ENCODE results near the gene TMCC2. TPM values are rescaled to one million over a fixed set of nuclear protein-coding genes. Genes with fewer than 3 reads are reported as not detected.

The TMCC2 gene
- total and polyA plus RNA-seq, 2 of the 4 experiments (the other 2 are of a cell fraction), result 2.0 to 4.2 TPM

- POLR2A ChIA-PET (ENCODE audit: unreplicated experiment), result no interaction called here
- intact Hi-C loops (cut with micrococcal nuclease), result loop anchor here (1.0 to 5.0 kb wide), 4 partner anchors 36 to 89 kb away; no protein-coding TSS in a partner anchor
- TF ChIP-seq MAFK (IDR thresholded peaks at IDR 0.05; ENCODE audit: low read depth, low read length), result no peak
- TF ChIP-seq RFX5 (IDR thresholded peaks at IDR 0.05; ENCODE audit: low read depth, low read length), result no peak
- TF ChIP-seq CHD1 (IDR thresholded peaks at IDR 0.05; ENCODE audit: low read depth, low read length), result no peak; the same call in 1 of the 2 replicates
- TF ChIP-seq MXI1 (IDR thresholded peaks at IDR 0.05; ENCODE audit: borderline replicate concordance, low read depth, low read length), result no peak
- TF ChIP-seq RCOR1 (IDR thresholded peaks at IDR 0.05; ENCODE audit: insufficient replicate concordance, low read length), result no peak
- no peak; the same call in 1 of the 2 replicates for TF ChIP-seq NFE2L2 (IDR thresholded peaks at IDR 0.05; ENCODE audit: low read depth, low read length)
- TF ChIP-seq SMC3 (IDR thresholded peaks at IDR 0.05; ENCODE audit: low read depth, low read length), result peak; percentile 38
- TF ChIP-seq FOS (IDR thresholded peaks at IDR 0.05; ENCODE audit: low read depth, low read length), result peak; percentile 31; the same call in 1 of the 2 replicates
- TF ChIP-seq POLR2A (IDR thresholded peaks at IDR 0.05; ENCODE audit: low read depth, low read length), result peak; percentile 83
- peak; percentile 86 for TF ChIP-seq MAZ (IDR thresholded peaks at IDR 0.05; ENCODE audit: borderline replicate concordance, low read depth, low read length)
- no peak for TF ChIP-seq CTCF (conservative IDR thresholded peaks at IDR 0.05; ENCODE audit: low read depth, low read length)
- TF ChIP-seq USF2 (IDR thresholded peaks at IDR 0.05; ENCODE audit: low read depth, low read length), result 0 out of 2 replicates have a peak, but pooled peaks have one; percentile 27
- no peak for TF ChIP-seq BHLHE40 (IDR thresholded peaks at IDR 0.05; ENCODE audit: low read depth, low read length)
- TF ChIP-seq CEBPB (IDR thresholded peaks at IDR 0.05; ENCODE audit: low read depth, low read length), result peak; percentile 32; the same call in 1 of the 2 replicates
- peak; percentile 9 for TF ChIP-seq RAD21 (IDR thresholded peaks at IDR 0.05; ENCODE audit: low read length)
Observed at GRCh38 chr1:205211169-205211838, 16.4 kb upstream of the TMCC2 start, which contains the start of gene DSTYK. Gene DSTYK (minus strand): TSS chr1:205211702. CDS start chr1:205211535, 167 bp downstream.

More at GRCh38 chr1:205211169-205211838, 16.4 kb upstream of the TMCC2 start, which contains the start of gene DSTYK:
- peak within 1 kb of the TSS; percentile 83 for H3K14ac ChIP-seq (replicated peaks; ENCODE audit: low read depth, low read length)
- H4K8ac ChIP-seq (ENCODE audit: low read depth in 2 of 2, low read length in 2 of 2), result peak within 1 kb of the TSS; percentile 35 to 92; a peak in 3 of 4 replicates
- H3K9me1 ChIP-seq (ENCODE audit: insufficient read depth, low read length), result peaks cover 7% of the 10 kb centered on the region
- peak within 1 kb of the TSS; percentile 20; the same call in 1 of the 2 replicates for H2BK120ac ChIP-seq (ENCODE audit: low read depth, low read length)
- peak within 1 kb of the TSS; percentile 94 for H2AK9ac ChIP-seq (replicated peaks; ENCODE audit: low read depth, low read length, poor library complexity)
- H3K56ac ChIP-seq (ENCODE audit: extremely low read depth, insufficient read depth, low read length), result peak within 1 kb of the TSS; percentile 83
- H2AK5ac ChIP-seq (ENCODE audit: low read depth, low read length), result peak within 1 kb of the TSS; percentile 54; the same call in 1 of the 2 replicates
- peak within 1 kb of the TSS; percentile 71 for H2BK5ac ChIP-seq (ENCODE audit: low read depth, low read length, poor library complexity, severe bottlenecking)
- no peaks in the 10 kb centered on the region for H3K36me3 ChIP-seq (ENCODE audit: control insufficient read depth, insufficient read depth, low read length)
- peak within 1 kb of the TSS; percentile 49 for H4K5ac ChIP-seq (ENCODE audit: low read depth, low read length)
- H3K4me1 ChIP-seq (ENCODE audit: control insufficient read depth, insufficient read depth, low read length), result no peaks in the 10 kb centered on the region
- H4K91ac ChIP-seq (ENCODE audit: insufficient read depth, low read depth, low read length), result peak within 1 kb of the TSS; percentile 45
- H3K4me2 ChIP-seq (ENCODE audit: low read depth, low read length), result peak within 1 kb of the TSS; percentile 99
- no TSS peak for BruUV-seq (replicated peaks)
- no peak within 1 kb of the TSS for H2BK20ac ChIP-seq (ENCODE audit: low read depth, low read length)
- peak within 1 kb of the TSS; percentile 85 for H3K23ac ChIP-seq (ENCODE audit: low read depth, low read length)
- dilution Hi-C loops (cut with HindIII; ENCODE audit: low sequenced_read_pairs, unreplicated experiment) (no loop called here), in situ Hi-C loops (cut with MboI; ENCODE audit: low sequenced_read_pairs) (no loop called here)
- peak within 1 kb of the TSS; percentile 43; the same call in 1 of the 3 replicates for H2BK15ac ChIP-seq (ENCODE audit: low read depth, low read length)
- WGBS, 2 experiments (ENCODE audit: extremely low coverage in 2 of 2, insufficient read length in 1 of 2), result 0% methylated on average over 13 of the region's 67 CpGs; no CpG with 5 or more reads in 1 of the 2 experiments
- H3K79me1 ChIP-seq (ENCODE audit: low read depth in 1 of 2, low read length in 2 of 2), result peaks cover 14 to 21% of the 10 kb centered on the region in 2 experiments
- H4K20me1 ChIP-seq (ENCODE audit: insufficient read depth, low read length), result no peaks in the 10 kb centered on the region
- peak within 1 kb of the TSS; percentile 38 for H3K18ac ChIP-seq (ENCODE audit: low read depth, low read length)
- H3K27ac ChIP-seq (ENCODE audit: insufficient read depth, low read length), result peak within 1 kb of the TSS; percentile 74
- H3K4ac ChIP-seq (ENCODE audit: low read depth, low read length), result peak within 1 kb of the TSS; percentile 44
- H3K9me3 ChIP-seq (ENCODE audit: control insufficient read depth, insufficient read depth, low read length), result no peaks in the 10 kb centered on the region
- peak within 1 kb of the TSS; percentile 68 for H3K4me3 ChIP-seq (ENCODE audit: insufficient read depth, low read depth, low read length)
- H3K27me3 ChIP-seq (ENCODE audit: control insufficient read depth, insufficient read depth, low read length), result no peaks in the 10 kb centered on the region
- H3K9ac ChIP-seq (ENCODE audit: low read depth, low read length), result peak within 1 kb of the TSS; percentile 78
- ATAC-seq (ENCODE audit: low read depth) (peak; percentile 95), DNase-seq (peak; percentile 97)
- H2AFZ ChIP-seq (replicated peaks; ENCODE audit: low read length, poor library complexity), result peak within 1 kb of the TSS; percentile 98
- CTCF ChIA-PET, result no interaction called here
